Mesothelial cell of epicardium (in vitro differentiated cells): ENCODE measurements around the gene ATP4A. TPM values are rescaled to one million over a fixed set of nuclear protein-coding genes. Genes with fewer than 3 reads are reported as not detected.

Experiments used
- DNase-seq, 2 experiments: peaks; one replicate each; pipeline ENCODE4 v3.0.0; 2021; ENCODE audit warnings: low spot score in 2 of 2; ENCODE audit not compliant: unreplicated experiment in 2 of 2
- H3K27ac Mint-ChIP-seq: 2 replicates; pipeline ENCODE4 v1.8.0; 2021; ENCODE audit warnings: mixed read lengths
- H3K27me3 Mint-ChIP-seq: 2 replicates; pipeline ENCODE4 v1.8.0; 2021; ENCODE audit warnings: low read depth, mixed read lengths
- H3K36me3 Mint-ChIP-seq: 2 replicates; pipeline ENCODE4 v1.8.0; 2021; ENCODE audit warnings: mixed read lengths
- H3K4me1 Mint-ChIP-seq: 2 replicates; pipeline ENCODE4 v1.8.0; 2021; ENCODE audit warnings: mixed read lengths
- H3K4me3 Mint-ChIP-seq: 2 replicates; pipeline ENCODE4 v1.8.0; 2021; ENCODE audit warnings: mild to moderate bottlenecking, moderate library complexity, mixed read lengths
- H3K9me3 Mint-ChIP-seq: 2 replicates; pipeline ENCODE4 v1.8.0; 2021; ENCODE audit warnings: mixed read lengths
- CTCF ChIP-seq: fragments of 200-600 bp; sonication (generic); IDR thresholded peaks from one replicate; pipeline ENCODE4 v1.5.0; 2021; ENCODE audit warnings: antibody characterized with exemption; ENCODE audit not compliant: unreplicated experiment
- total RNA-seq: library from RNA; stranded (reverse); gene quantifications from 3 replicates; pipeline ENCODE4 v1.2.1, GENCODE V29; 2021

ATP4A gene
- total RNA-seq, 1 donor from 2014 or later: 0.11 TPM

GRCh38 chr19:35555301-35556005, 8.0 kb downstream of the ATP4A start:
- Mint-ChIP-seq H3K9me3 (no peaks in the 10 kb centered on the region), H3K36me3 (no peaks in the 10 kb centered on the region), H3K27ac (no peak overlapping the region), H3K27me3 (peaks cover 61% of the 10 kb centered on the region), H3K4me1 (peaks cover 4% of the 10 kb centered on the region), H3K4me3 (peak overlapping the region; percentile 2)
- TF ChIP-seq CTCF: peak; percentile 30
- DNase-seq: no peak

GRCh38 chr19:35554076-35554475, 9.4 kb downstream of the ATP4A start:
- no peak for DNase-seq
- no peak overlapping the region for H3K4me3 Mint-ChIP-seq
- H3K9me3 Mint-ChIP-seq: no peaks in the 10 kb centered on the region
- no peak for TF ChIP-seq CTCF
- H3K4me1 Mint-ChIP-seq: peaks cover 4% of the 10 kb centered on the region
- no peak overlapping the region for H3K27ac Mint-ChIP-seq
- H3K36me3 Mint-ChIP-seq: no peaks in the 10 kb centered on the region
- peaks cover 47% of the 10 kb centered on the region for H3K27me3 Mint-ChIP-seq

- H3K9me3 Mint-ChIP-seq: no peaks in the 10 kb centered on the region
- no peak for TF ChIP-seq CTCF
- peaks cover 41% of the 10 kb centered on the region for H3K27me3 Mint-ChIP-seq
- no peak overlapping the region for H3K27ac Mint-ChIP-seq
- H3K4me3 Mint-ChIP-seq: no peak overlapping the region
- H3K36me3 Mint-ChIP-seq: no peaks in the 10 kb centered on the region
- no peak for DNase-seq
- H3K4me1 Mint-ChIP-seq: peaks cover 4% of the 10 kb centered on the region
Observed at GRCh38 chr19:35553385-35554000, 10.0 kb downstream of the ATP4A start.

GRCh38 chr19:35552534-35553384, 10.7 kb downstream of the ATP4A start:
- no peak for DNase-seq
- no peaks in the 10 kb centered on the region for H3K9me3 Mint-ChIP-seq
- H3K36me3 Mint-ChIP-seq: no peaks in the 10 kb centered on the region
- no peak for TF ChIP-seq CTCF
- H3K27ac Mint-ChIP-seq: no peak overlapping the region
- H3K4me3 Mint-ChIP-seq: no peak overlapping the region
- H3K4me1 Mint-ChIP-seq: peaks cover 3% of the 10 kb centered on the region
- peaks cover 35% of the 10 kb centered on the region for H3K27me3 Mint-ChIP-seq

- H3K4me1 Mint-ChIP-seq: peaks cover 13% of the 10 kb centered on the region
Observed at GRCh38 chr19:35551091-35551810, 12.2 kb downstream of the ATP4A start.

More at GRCh38 chr19:35551091-35551810, 12.2 kb downstream of the ATP4A start:
- H3K4me3 Mint-ChIP-seq: no peak overlapping the region
- H3K36me3 Mint-ChIP-seq: no peaks in the 10 kb centered on the region
- TF ChIP-seq CTCF: no peak
- no peak for DNase-seq
- H3K27me3 Mint-ChIP-seq: peaks cover 22% of the 10 kb centered on the region
- no peak overlapping the region for H3K27ac Mint-ChIP-seq
- no peaks in the 10 kb centered on the region for H3K9me3 Mint-ChIP-seq
